CD4-positive, CD25-positive, alpha-beta regulatory T cell (primary cell): ENCODE data around the gene ASIC1. TPM values are rescaled to one million over a fixed set of nuclear protein-coding genes. Genes with fewer than 3 reads are reported as not detected.
A peak's percentile ranks its signal among the peaks of the same experiment; 100 is the strongest.

Source experiments
- ATAC-seq, 2 donors: fragments of 150-1000 bp; cut with Tn5 transposase; one replicate each; pipeline ENCODE4 v1.10.0; 2021; ENCODE audit warnings: low read depth in 2 of 2, moderate number of reproducible peaks in 2 of 2, moderate library complexity in 1 of 2
- DNase-seq, 3 donors: peaks; one replicate each; pipeline versions ENCODE4 v3.0.0 to v3.0.0-alpha.2; 2012 to 2022; ENCODE audit warnings: mixed read lengths in 1 of 3
- H3K27ac ChIP-seq: one replicate; pipeline ENCODE4 v1.7.0; 2013; ENCODE audit warnings: mild to moderate bottlenecking, low read length; ENCODE audit not compliant: insufficient read depth, poor library complexity, severe bottlenecking
- H3K27me3 ChIP-seq: one replicate; pipeline ENCODE4 v1.7.0; 2013; ENCODE audit warnings: low read length; ENCODE audit not compliant: control insufficient read depth, insufficient read depth
- H3K36me3 ChIP-seq: one replicate; pipeline ENCODE4 v1.7.0; 2013; ENCODE audit warnings: mild to moderate bottlenecking, low read length, moderate library complexity; ENCODE audit not compliant: control insufficient read depth, insufficient read depth
- H3K4me1 ChIP-seq: 2 replicates; pipeline ENCODE4 v1.7.0; 2013; ENCODE audit warnings: mild to moderate bottlenecking, low read length; ENCODE audit not compliant: insufficient read depth, control insufficient read depth, poor library complexity, severe bottlenecking
- H3K4me3 ChIP-seq: one replicate; pipeline ENCODE4 v1.7.0; 2013; ENCODE audit warnings: low read depth, mild to moderate bottlenecking, low read length, moderate library complexity
- H3K9me3 ChIP-seq, 2 experiments: 1 replicate in 1 of 2; 2 replicates in 1 of 2; pipeline ENCODE4 v1.7.0; 2013; ENCODE audit warnings: low read length in 2 of 2, mild to moderate bottlenecking in 1 of 2, moderate library complexity in 1 of 2; ENCODE audit not compliant: control insufficient read depth in 2 of 2
- H3K27ac Mint-ChIP-seq, 3 donors: one replicate each; pipeline ENCODE4 v1.8.0; 2020 to 2022; ENCODE audit warnings: mild to moderate bottlenecking in 3 of 3, mixed read lengths in 3 of 3, moderate library complexity in 2 of 3
- H3K27me3 Mint-ChIP-seq: one replicate; pipeline ENCODE4 v1.8.0; 2022; ENCODE audit warnings: mild to moderate bottlenecking, mixed read lengths
- H3K36me3 Mint-ChIP-seq: one replicate; pipeline ENCODE4 v1.8.0; 2020; ENCODE audit warnings: mixed read lengths
- H3K4me1 Mint-ChIP-seq, 4 donors: one replicate each; pipeline ENCODE4 v1.8.0; 2020 to 2022; ENCODE audit warnings: mixed read lengths in 4 of 4, mild to moderate bottlenecking in 1 of 4
- H3K4me3 Mint-ChIP-seq, 4 donors: one replicate each; pipeline ENCODE4 v1.8.0; 2020 to 2022; ENCODE audit warnings: mild to moderate bottlenecking in 4 of 4, mixed read lengths in 4 of 4, moderate library complexity in 3 of 4
- H3K9me3 Mint-ChIP-seq, 7 donors: one replicate each; pipeline ENCODE4 v1.8.0; 2020 to 2022; ENCODE audit warnings: mixed read lengths in 7 of 7, mild to moderate bottlenecking in 3 of 7, moderate library complexity in 2 of 7
- polyA plus RNA-seq, 4 donors: library from polyadenylated mRNA; unstranded; fragments of 300-500 nt; fragmentation: Illumina TruSeq; gene quantifications; one replicate each; pipeline ENCODE4 v1.2.3, GENCODE V29; 2021
- total RNA-seq: library from RNA; stranded (reverse); gene quantifications from one replicate; pipeline ENCODE4 v1.2.3, GENCODE V29; 2022

The ASIC1 gene
- total and polyA plus RNA-seq, 5 donors from 2014 or later, result 0.47 to 2.1 (median 0.49) TPM; not detected in 1

DNA sequence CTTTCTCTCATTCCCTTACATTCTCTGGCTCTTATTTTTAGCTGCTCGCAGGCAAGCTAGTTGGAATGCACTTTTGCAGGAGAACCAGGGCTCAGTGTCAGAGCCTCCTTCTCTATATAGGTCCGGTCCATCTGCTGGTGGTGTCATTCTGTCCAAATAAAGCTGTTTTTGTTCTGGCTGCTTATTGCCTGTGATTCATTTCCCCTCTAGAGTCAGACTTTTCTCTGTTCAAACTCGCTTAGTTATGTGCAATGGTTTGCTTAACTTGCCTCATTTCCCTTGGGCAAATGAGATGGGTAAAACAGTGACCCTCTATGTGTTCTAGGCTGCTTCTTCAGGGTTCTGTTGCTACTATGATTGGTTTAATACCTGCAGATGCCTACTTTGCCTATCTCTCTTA lies 30.6 kb downstream of the ASIC1 start:
- H3K9me3 Mint-ChIP-seq, result no peaks in the 10 kb centered on the region
- H3K36me3 Mint-ChIP-seq, result peaks cover 29% of the 10 kb centered on the region
- no peak overlapping the region for H3K27ac ChIP-seq
- peaks cover 50% of the 10 kb centered on the region for H3K36me3 ChIP-seq
- H3K4me3 Mint-ChIP-seq, result peak overlapping the region in 2 of 4 donors; percentile 71 to 99
- DNase-seq (no peak), ATAC-seq (no peak)
- H3K9me3 ChIP-seq, result no peaks in the 10 kb centered on the region
- no peak overlapping the region for H3K4me3 ChIP-seq
- no peaks in the 10 kb centered on the region for H3K27me3 Mint-ChIP-seq
- H3K27ac Mint-ChIP-seq, result peak overlapping the region; percentile 49 to 76 (median 66)
- peaks cover 16% of the 10 kb centered on the region for H3K4me1 ChIP-seq
- no peaks in the 10 kb centered on the region for H3K27me3 ChIP-seq
- peaks cover 19 to 43% (median 26%) of the 10 kb centered on the region in 4 donors for H3K4me1 Mint-ChIP-seq

- Mint-ChIP-seq H3K4me1 (peaks cover 15 to 40% (median 24%) of the 10 kb centered on the region in 4 donors), H3K9me3 (no peaks in the 10 kb centered on the region), H3K27me3 (no peaks in the 10 kb centered on the region), H3K4me3 (peak overlapping the region; percentile 11 to 99 (median 32)), H3K36me3 (peaks cover 29% of the 10 kb centered on the region), H3K27ac (peak overlapping the region; percentile 69 to 76 (median 74))
- DNase-seq (peak; percentile 42 to 78 (median 60)), ATAC-seq (peak; percentile 39 to 43)
- no peak overlapping the region for H3K27ac ChIP-seq
- H3K4me3 ChIP-seq, result peak overlapping the region; percentile 16
- H3K9me3 ChIP-seq, result no peaks in the 10 kb centered on the region
- H3K36me3 ChIP-seq, result peaks cover 57% of the 10 kb centered on the region
- H3K4me1 ChIP-seq, result peaks cover 16% of the 10 kb centered on the region
- H3K27me3 ChIP-seq, result no peaks in the 10 kb centered on the region
Measured at GRCh38 chr12:50088577-50089335, 31.4 kb downstream of the ASIC1 start.

- H3K4me3 Mint-ChIP-seq, result no peak overlapping the region
- peaks cover 13 to 37% (median 23%) of the 10 kb centered on the region in 4 donors for H3K4me1 Mint-ChIP-seq
- Histone ChIP-seq H3K4me3 (no peak overlapping the region), H3K36me3 (peaks cover 67% of the 10 kb centered on the region), H3K9me3 (no peaks in the 10 kb centered on the region), H3K27me3 (no peaks in the 10 kb centered on the region), H3K4me1 (peaks cover 10% of the 10 kb centered on the region), H3K27ac (no peak overlapping the region)
- H3K27ac Mint-ChIP-seq, result no peak overlapping the region
- ATAC-seq, result no peak
- H3K27me3 Mint-ChIP-seq, result no peaks in the 10 kb centered on the region
- DNase-seq, result no peak
- H3K36me3 Mint-ChIP-seq, result peaks cover 33% of the 10 kb centered on the region
- no peaks in the 10 kb centered on the region for H3K9me3 Mint-ChIP-seq
Measured at GRCh38 chr12:50089730-50090129, 32.3 kb downstream of the ASIC1 start.

- H3K36me3 Mint-ChIP-seq, result peaks cover 39% of the 10 kb centered on the region
- peaks cover 71% of the 10 kb centered on the region for H3K36me3 ChIP-seq
Measured at GRCh38 chr12:50090391-50090790, 33.0 kb downstream of the ASIC1 start.

GRCh38 chr12:50097952-50098351 lies 40.6 kb downstream of the ASIC1 start:
- no peak for ATAC-seq

More at GRCh38 chr12:50090391-50090790, 33.0 kb downstream of the ASIC1 start:
- no peak for DNase-seq
- ATAC-seq, result no peak
- H3K4me3 Mint-ChIP-seq, result peak overlapping the region in 1 of 4 donors; percentile 30
- no peak overlapping the region for H3K27ac Mint-ChIP-seq
- H3K4me3 ChIP-seq, result no peak overlapping the region
- H3K27me3 Mint-ChIP-seq, result no peaks in the 10 kb centered on the region
- no peaks in the 10 kb centered on the region for H3K9me3 Mint-ChIP-seq
- H3K4me1 Mint-ChIP-seq, result peaks cover 10 to 34% (median 21%) of the 10 kb centered on the region in 4 donors
- no peaks in the 10 kb centered on the region for H3K27me3 ChIP-seq
- no peaks in the 10 kb centered on the region for H3K9me3 ChIP-seq
- H3K27ac ChIP-seq, result no peak overlapping the region
- H3K4me1 ChIP-seq, result peaks cover 9% of the 10 kb centered on the region

DNA sequence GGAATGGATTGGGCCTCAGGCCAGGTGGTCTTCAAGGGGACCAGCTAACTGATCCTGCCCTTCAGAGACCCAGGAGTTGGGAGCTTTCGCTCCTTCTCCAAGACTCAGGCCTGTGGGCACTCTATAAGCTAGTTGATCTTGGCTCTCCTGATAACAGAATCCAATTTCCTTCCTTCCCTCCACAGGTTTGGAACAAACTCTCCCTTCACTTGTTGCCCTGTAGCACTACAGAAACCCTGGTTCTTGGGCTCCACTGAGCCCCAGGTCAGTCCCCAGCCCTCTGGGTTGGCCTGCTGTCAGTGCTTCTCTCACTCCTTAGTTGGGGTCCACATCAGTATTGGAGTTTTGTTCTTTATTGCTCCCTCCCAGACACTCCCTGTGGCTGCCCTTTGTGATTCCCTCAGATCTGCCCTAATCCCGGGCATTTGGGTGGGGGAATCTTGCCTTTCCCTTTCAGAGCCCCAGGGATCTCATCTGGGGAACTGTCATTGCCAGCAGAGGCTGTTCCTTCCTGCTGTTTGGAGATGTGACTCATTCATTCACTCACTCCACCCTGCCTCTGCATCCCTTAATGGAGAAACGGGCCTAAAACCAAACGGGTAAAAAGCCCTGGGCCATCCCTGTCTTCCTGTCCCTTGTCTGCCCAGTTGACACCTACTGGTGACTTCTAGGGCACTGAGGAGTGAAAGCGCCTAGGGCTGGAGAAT lies 42.1 kb downstream of the ASIC1 start:
- no peak for ATAC-seq
- Histone ChIP-seq H3K27ac (no peak overlapping the region), H3K4me1 (no peaks in the 10 kb centered on the region), H3K36me3 (peaks cover 60% of the 10 kb centered on the region), H3K9me3 (no peaks in the 10 kb centered on the region), H3K27me3 (no peaks in the 10 kb centered on the region), H3K4me3 (no peak overlapping the region)
- H3K4me1 Mint-ChIP-seq, result peaks cover 0 to 5% (median 0%) of the 10 kb centered on the region in 4 donors
- DNase-seq, result no peak
- no peaks in the 10 kb centered on the region for H3K27me3 Mint-ChIP-seq
- H3K9me3 Mint-ChIP-seq, result peaks cover 0 to 1% (median 0%) of the 10 kb centered on the region in 7 donors
- H3K36me3 Mint-ChIP-seq, result peaks cover 52% of the 10 kb centered on the region
- H3K4me3 Mint-ChIP-seq, result no peak overlapping the region
- H3K27ac Mint-ChIP-seq, result peak overlapping the region in 2 of 3 donors; percentile 25 to 30

More at GRCh38 chr12:50097952-50098351, 40.6 kb downstream of the ASIC1 start:
- H3K9me3 Mint-ChIP-seq, result no peaks in the 10 kb centered on the region
- H3K27ac Mint-ChIP-seq, result no peak overlapping the region
- H3K4me3 Mint-ChIP-seq, result no peak overlapping the region
- no peak for DNase-seq
- no peaks in the 10 kb centered on the region for H3K27me3 Mint-ChIP-seq
- peaks cover 55% of the 10 kb centered on the region for H3K36me3 Mint-ChIP-seq
- Histone ChIP-seq H3K9me3 (no peaks in the 10 kb centered on the region), H3K27ac (no peak overlapping the region), H3K36me3 (peaks cover 74% of the 10 kb centered on the region), H3K4me1 (no peaks in the 10 kb centered on the region), H3K4me3 (no peak overlapping the region), H3K27me3 (no peaks in the 10 kb centered on the region)
- peaks cover 0 to 5% (median 0%) of the 10 kb centered on the region in 4 donors for H3K4me1 Mint-ChIP-seq

GRCh38 chr12:50100561-50100960 lies 43.2 kb downstream of the ASIC1 start:
- peaks cover 0 to 5% (median 0%) of the 10 kb centered on the region in 4 donors for H3K4me1 Mint-ChIP-seq

More at GRCh38 chr12:50100561-50100960, 43.2 kb downstream of the ASIC1 start:
- Mint-ChIP-seq H3K27me3 (no peaks in the 10 kb centered on the region), H3K36me3 (peaks cover 44% of the 10 kb centered on the region), H3K9me3 (peaks cover 0 to 1% (median 0%) of the 10 kb centered on the region in 7 donors), H3K27ac (no peak overlapping the region), H3K4me3 (no peak overlapping the region)
- DNase-seq (no peak), ATAC-seq (no peak)
- no peaks in the 10 kb centered on the region for H3K27me3 ChIP-seq
- no peak overlapping the region for H3K27ac ChIP-seq
- H3K4me3 ChIP-seq, result no peak overlapping the region
- H3K4me1 ChIP-seq, result no peaks in the 10 kb centered on the region
- H3K9me3 ChIP-seq, result no peaks in the 10 kb centered on the region
- H3K36me3 ChIP-seq, result peaks cover 51% of the 10 kb centered on the region
